Measurements from ENCODE around the gene CCDC73.

DNA sequence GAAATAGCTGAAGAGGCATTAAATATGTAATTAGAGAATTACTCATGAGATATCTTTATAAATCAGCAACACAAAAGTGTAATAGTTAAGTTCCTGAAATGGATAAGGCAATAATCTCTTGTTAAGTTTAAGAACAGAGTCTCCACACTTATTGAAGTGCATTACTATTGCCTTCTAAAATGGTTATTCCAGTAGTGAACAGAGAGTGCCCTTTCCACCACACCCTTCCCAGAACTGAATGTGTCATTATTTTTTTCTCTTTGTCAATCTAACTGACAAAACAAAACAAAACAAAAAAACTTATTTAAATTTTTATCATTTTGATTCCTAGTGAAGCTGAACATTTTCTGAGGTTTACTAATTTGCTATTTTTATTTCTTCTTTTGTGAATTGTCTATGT, 26.0 kb upstream of the CCDC73 start:
- TF ChIP-seq TAF1 (IDR thresholded peaks at IDR 0.05; ENCODE audit: borderline replicate concordance, low read depth, low read length): no peak
- TF ChIP-seq, protein P1, sequence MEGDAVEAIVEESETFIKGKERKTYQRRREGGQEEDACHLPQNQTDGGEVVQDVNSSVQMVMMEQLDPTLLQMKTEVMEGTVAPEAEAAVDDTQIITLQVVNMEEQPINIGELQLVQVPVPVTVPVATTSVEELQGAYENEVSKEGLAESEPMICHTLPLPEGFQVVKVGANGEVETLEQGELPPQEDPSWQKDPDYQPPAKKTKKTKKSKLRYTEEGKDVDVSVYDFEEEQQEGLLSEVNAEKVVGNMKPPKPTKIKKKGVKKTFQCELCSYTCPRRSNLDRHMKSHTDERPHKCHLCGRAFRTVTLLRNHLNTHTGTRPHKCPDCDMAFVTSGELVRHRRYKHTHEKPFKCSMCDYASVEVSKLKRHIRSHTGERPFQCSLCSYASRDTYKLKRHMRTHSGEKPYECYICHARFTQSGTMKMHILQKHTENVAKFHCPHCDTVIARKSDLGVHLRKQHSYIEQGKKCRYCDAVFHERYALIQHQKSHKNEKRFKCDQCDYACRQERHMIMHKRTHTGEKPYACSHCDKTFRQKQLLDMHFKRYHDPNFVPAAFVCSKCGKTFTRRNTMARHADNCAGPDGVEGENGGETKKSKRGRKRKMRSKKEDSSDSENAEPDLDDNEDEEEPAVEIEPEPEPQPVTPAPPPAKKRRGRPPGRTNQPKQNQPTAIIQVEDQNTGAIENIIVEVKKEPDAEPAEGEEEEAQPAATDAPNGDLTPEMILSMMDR (IDR thresholded peaks at IDR 0.05): no peak
- TF ChIP-seq RFX5 (IDR thresholded peaks at IDR 0.05; ENCODE audit: low read length): no peak
- TF ChIP-seq POLR2AphosphoS5 (IDR thresholded peaks at IDR 0.05; ENCODE audit: low read depth, low read length): no peak
- no peak for TF ChIP-seq TCF12 (IDR thresholded peaks at IDR 0.05)

Measured in SK-N-SH (cell line).